Measurements from ENCODE around the gene PDLIM5.

GRCh38 chr4:94686086-94686485, 234.3 kb downstream of the PDLIM5 start:
- TF ChIP-seq CTCF (conservative IDR thresholded peaks at IDR 0.05; ENCODE audit: low read length): no peak
- TF ChIP-seq EZH2phosphoT487 (IDR thresholded peaks at IDR 0.05; ENCODE audit: borderline replicate concordance): no peak
